Coronary artery (tissue), 2 donors: ENCODE measurements around the gene LONP1.

Experiments
- DNase-seq: peaks from one replicate; pipeline ENCODE4 v3.0.0-alpha.2; 2017; ENCODE audit warnings: low spot score
- H3K27ac ChIP-seq, 2 donors: fragments of 200-600 bp; sonication (generic); one replicate each; pipeline ENCODE4 v1.5.1; 2016 to 2019
- H3K4me3 ChIP-seq: fragments of 200-600 bp; sonication (generic); 2 replicates; pipeline ENCODE4 v1.5.1; 2016; ENCODE audit warnings: mild to moderate bottlenecking, moderate library complexity
- CTCF ChIP-seq: fragments of 200-600 bp; sonication (generic); IDR thresholded peaks from one replicate; pipeline ENCODE4 v1.5.1; 2019; ENCODE audit warnings: antibody characterized with exemption

LONP1 gene

GRCh38 chr19:5667751-5668271, 52.1 kb downstream of the LONP1 start:
- DNase-seq = no peak
- Histone ChIP-seq H3K4me3 (no peak overlapping the region), H3K27ac (no peak overlapping the region)
- TF ChIP-seq CTCF = no peak

- Histone ChIP-seq H3K27ac (no peak overlapping the region), H3K4me3 (no peak overlapping the region)
- TF ChIP-seq CTCF = no peak
- DNase-seq = no peak
These were observed 52.9 kb downstream of the LONP1 start for GRCh38 chr19:5666921-5667610.

DNA sequence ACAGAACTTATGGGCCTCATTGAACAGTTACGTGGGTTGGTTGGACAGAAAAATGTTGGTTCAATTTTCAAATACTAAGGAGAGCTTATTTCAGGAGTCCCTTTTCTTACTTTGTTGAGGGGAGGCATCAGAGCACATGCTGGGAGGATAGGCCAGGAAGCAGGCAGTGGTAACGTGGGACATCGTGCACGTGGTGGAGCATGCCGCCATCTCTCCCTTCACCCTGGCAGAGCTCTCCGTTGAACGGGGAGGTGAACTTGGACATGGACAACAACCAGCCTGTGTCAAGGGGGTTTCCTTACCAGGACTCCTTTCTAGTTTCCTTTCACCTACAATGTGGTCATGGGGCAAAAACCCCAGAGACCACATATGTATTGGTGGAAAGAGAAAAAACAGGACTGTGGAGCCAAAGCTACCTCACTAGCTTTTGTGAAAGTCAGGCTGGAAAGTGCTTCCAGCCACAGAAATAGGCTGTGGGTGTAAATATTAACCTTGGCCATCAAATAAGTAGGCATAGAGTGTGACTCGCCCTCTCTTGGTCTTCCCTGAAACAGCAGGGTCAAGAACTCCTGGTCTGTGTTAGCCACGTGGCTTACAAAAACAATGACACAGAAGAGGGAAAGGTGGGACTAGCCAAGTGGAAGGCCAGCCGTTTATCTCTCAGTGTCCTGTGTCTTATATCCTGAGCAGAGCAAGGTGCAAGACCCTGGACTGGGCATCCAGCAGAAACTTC, 54.0 kb downstream of the LONP1 start:
- H3K27ac ChIP-seq = no peak overlapping the region
- no peak overlapping the region for H3K4me3 ChIP-seq
- no peak for DNase-seq
- no peak for TF ChIP-seq CTCF

DNA sequence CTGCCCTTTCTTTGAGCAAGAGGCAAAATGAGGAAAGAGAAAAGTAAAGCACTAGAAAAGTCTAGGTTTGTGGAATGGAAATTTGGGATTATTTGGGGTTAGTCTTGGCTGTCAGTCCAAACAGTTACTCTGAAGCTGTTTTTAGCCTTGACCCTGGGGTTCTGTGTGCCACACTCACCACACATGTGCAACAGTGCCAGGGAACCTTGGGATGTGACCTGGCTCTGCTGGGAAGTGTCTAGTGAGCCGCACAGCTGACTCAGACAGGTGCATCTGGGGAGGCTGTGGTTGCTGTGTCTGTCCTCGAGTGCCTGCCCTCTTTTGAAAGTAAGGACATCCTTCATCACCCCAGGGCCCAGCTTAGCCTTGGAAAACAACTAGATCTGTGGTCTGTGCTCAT, 55.4 kb downstream of the LONP1 start:
- no peak overlapping the region for H3K4me3 ChIP-seq
- TF ChIP-seq CTCF = no peak
- DNase-seq = no peak
- no peak overlapping the region for H3K27ac ChIP-seq

DNA sequence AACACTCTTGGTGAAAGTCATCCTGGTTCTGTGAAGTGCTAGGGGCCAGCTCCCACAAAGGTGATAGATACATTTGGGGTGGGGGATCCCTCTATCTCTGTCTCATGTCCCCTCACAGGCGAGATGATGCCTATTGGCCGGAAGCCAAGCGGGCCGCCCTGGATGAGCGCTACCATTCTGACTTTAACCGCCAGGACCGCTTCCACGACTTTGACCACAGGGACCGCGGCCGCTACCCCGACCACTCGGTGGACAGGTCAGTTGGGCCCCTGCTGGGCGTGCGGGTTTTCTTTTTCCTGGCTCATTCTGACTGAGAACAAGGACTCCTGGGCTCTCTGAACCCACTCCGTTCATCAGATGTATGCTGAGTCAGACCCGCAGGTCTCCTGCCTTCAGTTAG, 56.0 kb downstream of the LONP1 start:
- H3K4me3 ChIP-seq = no peak overlapping the region
- DNase-seq = no peak
- H3K27ac ChIP-seq = no peak overlapping the region
- no peak for TF ChIP-seq CTCF

GRCh38 chr19:5661483-5661882, 58.5 kb downstream of the LONP1 start:
- H3K4me3 ChIP-seq = no peak overlapping the region
- H3K27ac ChIP-seq = no peak overlapping the region
- no peak for DNase-seq
- no peak for TF ChIP-seq CTCF

GRCh38 chr19:5655412-5655811, 64.5 kb downstream of the LONP1 start:
- TF ChIP-seq CTCF = no peak
- no peak for DNase-seq
- Histone ChIP-seq H3K4me3 (no peak overlapping the region), H3K27ac (no peak overlapping the region)
